Thyroid gland (tissue), 4 donors: Measurements from ENCODE around the gene PADI2. TPM values are rescaled to one million over a fixed set of nuclear protein-coding genes. Genes with fewer than 3 reads are reported as not detected.

Experiments used
- DNase-seq, 2 donors: peaks; one replicate each; pipeline ENCODE4 v3.0.0-alpha.2; 2019
- H3K27ac ChIP-seq, 3 donors: fragments of 200-600 bp; sonication (generic); 1 replicate in 2 of 3; 2 replicates in 1 of 3; pipeline ENCODE4 v1.5.1; 2016 to 2019; ENCODE audit warnings: mild to moderate bottlenecking in 1 of 3, moderate library complexity in 1 of 3
- H3K27me3 ChIP-seq: fragments of 200-600 bp; sonication (generic); one replicate; pipeline ENCODE4 v1.5.1; 2019
- H3K36me3 ChIP-seq, 2 donors: fragments of 200-600 bp; sonication (generic); one replicate each; pipeline ENCODE4 v1.5.1; 2016 to 2019
- H3K4me1 ChIP-seq, 2 donors: fragments of 200-600 bp; sonication (generic); one replicate each; pipeline ENCODE4 v1.5.1; 2017 to 2019
- H3K4me3 ChIP-seq, 3 donors: fragments of 200-600 bp; sonication (generic); replicated peaks in 1 of 3; 1 replicate in 2 of 3; 2 replicates in 1 of 3; pipeline ENCODE4 v1.5.1; 2016; ENCODE audit warnings: mild to moderate bottlenecking in 1 of 3
- H3K9me3 ChIP-seq: fragments of 200-600 bp; sonication (generic); one replicate; pipeline ENCODE4 v1.5.1; 2017
- POLR2A ChIP-seq, 2 donors: fragments of 450-650 bp; IDR thresholded peaks; one replicate each; pipeline ENCODE4 v1.6.1; 2017; ENCODE audit warnings: antibody characterized with exemption in 2 of 2, mild to moderate bottlenecking in 2 of 2, moderate library complexity in 1 of 2
- WGBS, 2 donors: methylation state at CpG; one replicate each; pipeline ENCODE4 v1.1.5; 2017; 5-methylcytosine and 5-hydroxymethylcytosine counted together
- intact Hi-C: fragments of 100-400 bp; cut with DNase I; formaldehyde crosslinking; loops from one replicate; pipeline ENCODE4 v1.15.1; 2023
- total RNA-seq, 4 donors: library from RNA; depleted of rRNA; stranded (reverse); fragments of >200 nt; gene quantifications; one replicate each; pipeline ENCODE4 v1.2.3, GENCODE V29; 2016
- TF ChIP-seq, protein P1 (sequence below), 6 experiments: fragments of 200-600 bp in 3 of 6; fragments of 450-650 bp in 3 of 6; sonication (generic) in 3 of 6; IDR thresholded peaks; one replicate each; pipeline ENCODE4 v1.5.1; 2016 to 2019; ENCODE audit warnings: antibody characterized with exemption in 6 of 6, mild to moderate bottlenecking in 2 of 6, inconsistent platforms in 1 of 6, moderate library complexity in 1 of 6

The PADI2 gene
- total RNA-seq, 4 donors from 2014 or later: 0.13 to 0.49 (median 0.38) TPM

GRCh38 chr1:17060306-17060749 lies 58.9 kb downstream of the PADI2 start:
- 52 to 58% methylated on average over 11 of the region's 11 CpGs for WGBS, 2 donors
- intact Hi-C loops: no loop called here
- no peak for DNase-seq
- no peak overlapping the region for H3K27ac ChIP-seq
- no peaks in the 10 kb centered on the region for H3K4me1 ChIP-seq
- no peaks in the 10 kb centered on the region for H3K36me3 ChIP-seq
- TF ChIP-seq, protein P1, sequence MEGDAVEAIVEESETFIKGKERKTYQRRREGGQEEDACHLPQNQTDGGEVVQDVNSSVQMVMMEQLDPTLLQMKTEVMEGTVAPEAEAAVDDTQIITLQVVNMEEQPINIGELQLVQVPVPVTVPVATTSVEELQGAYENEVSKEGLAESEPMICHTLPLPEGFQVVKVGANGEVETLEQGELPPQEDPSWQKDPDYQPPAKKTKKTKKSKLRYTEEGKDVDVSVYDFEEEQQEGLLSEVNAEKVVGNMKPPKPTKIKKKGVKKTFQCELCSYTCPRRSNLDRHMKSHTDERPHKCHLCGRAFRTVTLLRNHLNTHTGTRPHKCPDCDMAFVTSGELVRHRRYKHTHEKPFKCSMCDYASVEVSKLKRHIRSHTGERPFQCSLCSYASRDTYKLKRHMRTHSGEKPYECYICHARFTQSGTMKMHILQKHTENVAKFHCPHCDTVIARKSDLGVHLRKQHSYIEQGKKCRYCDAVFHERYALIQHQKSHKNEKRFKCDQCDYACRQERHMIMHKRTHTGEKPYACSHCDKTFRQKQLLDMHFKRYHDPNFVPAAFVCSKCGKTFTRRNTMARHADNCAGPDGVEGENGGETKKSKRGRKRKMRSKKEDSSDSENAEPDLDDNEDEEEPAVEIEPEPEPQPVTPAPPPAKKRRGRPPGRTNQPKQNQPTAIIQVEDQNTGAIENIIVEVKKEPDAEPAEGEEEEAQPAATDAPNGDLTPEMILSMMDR (IDR thresholded peaks at IDR 0.05): no peak
- no peak for TF ChIP-seq POLR2A (IDR thresholded peaks at IDR 0.05)
- no peaks in the 10 kb centered on the region for H3K9me3 ChIP-seq
- H3K27me3 ChIP-seq: no peaks in the 10 kb centered on the region
- H3K4me3 ChIP-seq: no peak overlapping the region

- DNase-seq: peak; percentile 32 to 44
- no peaks in the 10 kb centered on the region for H3K27me3 ChIP-seq
- H3K9me3 ChIP-seq: no peaks in the 10 kb centered on the region
- H3K27ac ChIP-seq: no peak overlapping the region
- intact Hi-C loops: no loop called here
- TF ChIP-seq, protein P1 (IDR thresholded peaks at IDR 0.05): peak in 5 of 6 experiments; percentile 14 to 46 (median 33)
- TF ChIP-seq POLR2A (IDR thresholded peaks at IDR 0.05): no peak
- H3K36me3 ChIP-seq: no peaks in the 10 kb centered on the region
- H3K4me3 ChIP-seq: no peak overlapping the region
- WGBS, 2 donors: 38 to 52% methylated on average over 10 to 12 of the region's 12 CpGs
- no peaks in the 10 kb centered on the region for H3K4me1 ChIP-seq
Measured at GRCh38 chr1:17059391-17060305, 59.6 kb downstream of the PADI2 start.

- Histone ChIP-seq H3K9me3 (no peaks in the 10 kb centered on the region), H3K27me3 (no peaks in the 10 kb centered on the region), H3K4me1 (peaks cover 7 to 12% of the 10 kb centered on the region in 2 donors), H3K4me3 (no peak overlapping the region), H3K36me3 (no peaks in the 10 kb centered on the region), H3K27ac (no peak overlapping the region)
- WGBS, 2 donors: 89 to 92% methylated on average over 4 of the region's 4 CpGs
- DNase-seq: no peak
- intact Hi-C loops: no loop called here
- no peak for TF ChIP-seq POLR2A (IDR thresholded peaks at IDR 0.05)
- TF ChIP-seq, protein P1 (IDR thresholded peaks at IDR 0.05): no peak
Measured at GRCh38 chr1:17056551-17056950, 62.7 kb downstream of the PADI2 start.

DNA sequence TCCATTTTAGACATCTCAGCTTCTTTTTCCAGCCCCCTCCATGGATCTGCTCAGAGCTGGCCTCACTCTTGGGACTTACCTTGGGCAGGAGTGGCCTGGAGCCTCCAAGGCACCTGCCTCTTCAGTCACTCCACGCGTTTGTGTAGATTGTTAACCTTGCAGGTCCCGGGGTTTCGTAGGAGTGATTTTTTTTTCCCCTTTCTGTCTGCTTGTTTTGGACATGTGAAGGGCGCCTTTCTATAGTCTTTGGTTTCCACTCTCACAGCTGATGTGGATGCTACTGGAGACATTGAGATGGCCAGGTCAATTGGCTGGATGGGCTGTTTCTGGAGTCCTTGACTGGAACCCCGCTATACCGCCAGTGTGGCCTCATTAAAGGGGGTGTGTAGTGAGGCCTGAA lies 63.5 kb downstream of the PADI2 start:
- TF ChIP-seq POLR2A (IDR thresholded peaks at IDR 0.05): no peak
- TF ChIP-seq, protein P1 (IDR thresholded peaks at IDR 0.05): no peak
- no peak overlapping the region for H3K27ac ChIP-seq
- intact Hi-C loops: no loop called here
- no peak overlapping the region for H3K4me3 ChIP-seq
- H3K9me3 ChIP-seq: no peaks in the 10 kb centered on the region
- H3K36me3 ChIP-seq: peaks cover 0 to 2% of the 10 kb centered on the region in 2 donors
- DNase-seq: no peak
- 70 to 78% methylated on average over 7 of the region's 7 CpGs for WGBS, 2 donors
- H3K27me3 ChIP-seq: no peaks in the 10 kb centered on the region
- H3K4me1 ChIP-seq: peaks cover 10 to 12% of the 10 kb centered on the region in 2 donors
